ENCODE measurements around the gene CARMIL1.

The CARMIL1 gene

GRCh38 chr6:25267662-25268061, 11.5 kb upstream of the CARMIL1 start:
- in situ Hi-C loops (cut with MboI; ENCODE audit: low sequenced_read_pairs, unreplicated experiment), result loop anchor here (25.0 kb wide), 2 partner anchors 295 to 670 kb away; partner anchors contain the start of gene SLC17A2
- no peak for DNase-seq (ENCODE audit: low spot score)
- TF ChIP-seq CTCF (IDR thresholded peaks at IDR 0.05; ENCODE audit: borderline replicate concordance, control extremely low read depth, extremely low read depth, insufficient read depth, missing control alignments), result no peak

- no peak for DNase-seq (ENCODE audit: low spot score)
- in situ Hi-C loops (cut with MboI; ENCODE audit: low sequenced_read_pairs, unreplicated experiment), result loop anchor here (25.0 kb wide), 2 partner anchors 292 to 667 kb away; partner anchors contain the start of gene SLC17A2
- TF ChIP-seq CTCF (IDR thresholded peaks at IDR 0.05; ENCODE audit: borderline replicate concordance, control extremely low read depth, extremely low read depth, insufficient read depth, missing control alignments), result no peak
Observed at GRCh38 chr6:25270559-25270958, 8.6 kb upstream of the CARMIL1 start.

- no peak for DNase-seq (ENCODE audit: low spot score)
- in situ Hi-C loops (cut with MboI; ENCODE audit: low sequenced_read_pairs, unreplicated experiment), result no loop called here
- no peak for TF ChIP-seq CTCF (IDR thresholded peaks at IDR 0.05; ENCODE audit: borderline replicate concordance, control extremely low read depth, extremely low read depth, insufficient read depth, missing control alignments)
Observed at GRCh38 chr6:25275436-25275835, 3.7 kb upstream of the CARMIL1 start.

- DNase-seq (ENCODE audit: low spot score), result no peak
- in situ Hi-C loops (cut with MboI; ENCODE audit: low sequenced_read_pairs, unreplicated experiment), result no loop called here
- no peak for TF ChIP-seq CTCF (IDR thresholded peaks at IDR 0.05; ENCODE audit: borderline replicate concordance, control extremely low read depth, extremely low read depth, insufficient read depth, missing control alignments)
Observed at GRCh38 chr6:25277386-25277785, 1.8 kb upstream of the CARMIL1 start.

- in situ Hi-C loops (cut with MboI; ENCODE audit: low sequenced_read_pairs, unreplicated experiment), result no loop called here
- DNase-seq (ENCODE audit: low spot score), result no peak
- no peak for TF ChIP-seq CTCF (IDR thresholded peaks at IDR 0.05; ENCODE audit: borderline replicate concordance, control extremely low read depth, extremely low read depth, insufficient read depth, missing control alignments)
Observed at GRCh38 chr6:25277857-25278256, 1.3 kb upstream of the CARMIL1 start.

- in situ Hi-C loops (cut with MboI; ENCODE audit: low sequenced_read_pairs, unreplicated experiment), result no loop called here
- no peak for DNase-seq (ENCODE audit: low spot score)
- no peak for TF ChIP-seq CTCF (IDR thresholded peaks at IDR 0.05; ENCODE audit: borderline replicate concordance, control extremely low read depth, extremely low read depth, insufficient read depth, missing control alignments)
Observed at GRCh38 chr6:25278261-25278913, 787 bp upstream of the CARMIL1 start.

Data from GM13976 (cell line).